Measurements from ENCODE around the gene PPP6R2.
A peak's percentile ranks its signal among the peaks of the same experiment; 100 is the strongest.

Gene PPP6R2

DNA sequence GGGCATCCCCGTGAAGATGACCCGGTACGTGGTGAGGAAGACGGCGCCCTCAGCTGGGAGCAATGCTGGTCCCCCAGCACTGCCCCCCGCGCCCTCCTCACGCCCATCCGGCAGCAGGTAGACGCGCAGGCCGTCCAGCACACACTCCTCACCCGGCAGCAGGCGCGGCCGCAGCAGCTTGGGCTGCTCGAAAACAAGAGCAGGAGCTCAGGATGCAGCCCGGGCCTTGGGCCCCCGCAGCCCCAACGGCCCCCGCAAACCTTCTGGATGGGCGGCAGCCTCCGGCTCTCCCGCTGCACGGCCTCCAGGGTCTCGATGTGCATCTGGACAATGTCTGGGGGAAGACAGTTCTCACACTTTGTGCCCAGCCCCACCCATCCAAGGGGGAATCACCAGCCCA lies 118.4 kb downstream of the PPP6R2 start:
- no peaks in the 10 kb centered on the region for H3K9me3 Mint-ChIP-seq
- H3K36me3 Mint-ChIP-seq (ENCODE audit: insufficient read depth): peaks cover 79% of the 10 kb centered on the region
- ATAC-seq (replicated peaks) (no peak), DNase-seq (no peak)
- no peaks in the 10 kb centered on the region for H3K27me3 Mint-ChIP-seq
- H3K4me1 Mint-ChIP-seq (ENCODE audit: low read depth in 2 of 2): peaks cover 0 to 12% of the 10 kb centered on the region in 2 donors
- no peak overlapping the region for H3K27ac Mint-ChIP-seq
- H3K4me3 Mint-ChIP-seq: no peak overlapping the region

DNA sequence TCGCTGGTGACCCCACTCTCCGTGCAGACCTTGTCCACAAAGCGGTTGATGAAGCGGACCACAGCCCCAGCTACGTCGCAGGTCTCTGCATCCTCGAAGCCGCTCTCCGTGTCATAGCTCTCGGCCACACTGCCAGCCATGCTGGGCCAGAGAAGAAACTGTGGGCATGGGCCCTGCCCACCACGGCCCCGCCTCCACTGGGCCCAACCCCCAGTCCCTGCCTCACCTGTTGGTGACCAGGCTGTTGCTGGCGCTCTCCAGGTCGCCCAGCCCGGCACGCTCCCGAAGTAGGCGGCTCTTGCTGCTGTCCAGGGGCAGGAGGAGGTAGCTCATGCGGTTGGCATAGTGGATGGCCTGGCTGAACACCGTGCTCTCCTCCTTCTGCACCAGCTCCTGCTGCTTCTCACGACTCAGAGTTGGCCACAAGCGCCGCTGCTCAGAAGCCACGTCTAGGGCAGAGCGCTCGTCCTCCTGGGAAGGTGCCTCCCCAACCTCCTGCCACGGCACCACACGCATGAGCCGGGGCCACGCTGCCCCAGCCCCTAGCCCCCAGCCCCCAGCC lies 118.9 kb downstream of the PPP6R2 start:
- ATAC-seq (replicated peaks): no peak

DNA sequence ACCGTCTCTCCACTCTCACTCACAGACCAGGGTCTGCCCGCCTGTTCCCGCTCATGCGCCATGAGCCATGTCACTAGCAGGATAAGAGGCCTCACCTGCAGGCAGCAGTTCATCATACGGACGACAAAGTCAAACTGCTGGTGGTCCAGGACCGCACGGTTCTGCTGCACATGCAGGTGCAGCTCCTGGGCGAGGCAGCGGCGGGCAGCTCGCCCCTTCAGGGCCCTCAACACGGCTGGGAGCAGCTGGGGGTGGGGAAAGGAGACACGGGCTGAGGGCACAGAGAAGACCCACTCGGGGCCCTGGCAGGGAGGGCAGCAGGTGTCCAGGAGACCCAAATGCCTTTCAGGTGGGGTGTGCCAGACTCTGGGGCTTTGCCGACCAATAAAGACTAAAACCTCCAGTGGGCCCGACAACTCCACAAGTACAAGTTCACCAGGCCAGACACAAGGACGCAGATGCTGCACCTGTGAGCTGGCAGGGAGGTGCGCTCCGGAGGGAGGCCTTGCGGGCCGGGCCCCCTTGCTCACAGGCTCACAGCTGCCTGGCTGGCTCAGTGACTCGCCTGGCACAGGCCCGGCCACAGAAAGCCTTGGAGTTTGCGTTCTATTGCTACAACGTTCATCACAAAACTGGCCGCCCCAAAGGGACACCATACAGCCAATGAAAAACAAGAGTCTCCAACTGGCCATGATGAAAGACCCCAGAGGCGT lies 120.2 kb downstream of the PPP6R2 start:
- peak overlapping the region; percentile 58 to 69 for H3K27ac Mint-ChIP-seq
- no peaks in the 10 kb centered on the region for H3K9me3 Mint-ChIP-seq
- H3K36me3 Mint-ChIP-seq (ENCODE audit: insufficient read depth): peaks cover 67% of the 10 kb centered on the region
- ATAC-seq (replicated peaks): no peak
- H3K4me1 Mint-ChIP-seq (ENCODE audit: low read depth in 2 of 2): peaks cover 5 to 13% of the 10 kb centered on the region in 2 donors
- DNase-seq: no peak
- no peak overlapping the region for H3K4me3 Mint-ChIP-seq
- no peaks in the 10 kb centered on the region for H3K27me3 Mint-ChIP-seq

More for the DNA sequence above, 118.9 kb downstream of the PPP6R2 start:
- Mint-ChIP-seq H3K9me3 (no peaks in the 10 kb centered on the region), H3K4me3 (no peak overlapping the region), H3K36me3 (ENCODE audit: insufficient read depth) (peaks cover 77% of the 10 kb centered on the region), H3K27me3 (no peaks in the 10 kb centered on the region), H3K27ac (no peak overlapping the region), H3K4me1 (ENCODE audit: low read depth in 2 of 2) (peaks cover 5 to 14% of the 10 kb centered on the region in 2 donors)
- no peak for DNase-seq

DNA sequence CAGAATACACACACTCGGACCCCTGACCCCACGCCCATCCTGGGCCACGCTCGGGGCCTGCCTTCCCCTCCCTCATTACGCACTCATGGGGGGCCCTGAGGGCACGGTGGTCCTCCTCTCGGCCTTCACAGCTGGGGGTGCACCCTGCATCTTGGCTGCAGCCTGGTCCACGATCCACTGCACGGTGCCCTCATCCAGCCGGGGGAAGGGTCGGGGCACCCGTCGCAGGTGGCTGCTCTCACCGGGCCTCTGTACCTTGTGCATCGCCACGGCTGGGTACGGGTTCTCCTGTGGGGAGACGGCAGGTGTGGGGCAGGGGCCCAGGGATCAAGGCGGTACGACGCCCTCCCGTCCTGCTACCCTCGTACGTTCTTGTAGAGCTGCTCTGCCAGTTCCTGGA lies 121.3 kb downstream of the PPP6R2 start:
- H3K27me3 Mint-ChIP-seq: no peaks in the 10 kb centered on the region
- no peak for DNase-seq
- H3K4me3 Mint-ChIP-seq: no peak overlapping the region
- no peaks in the 10 kb centered on the region for H3K9me3 Mint-ChIP-seq
- H3K36me3 Mint-ChIP-seq (ENCODE audit: insufficient read depth): peaks cover 66% of the 10 kb centered on the region
- H3K4me1 Mint-ChIP-seq (ENCODE audit: low read depth in 2 of 2): peaks cover 15 to 21% of the 10 kb centered on the region in 2 donors
- ATAC-seq (replicated peaks): no peak
- H3K27ac Mint-ChIP-seq: peak overlapping the region; percentile 15 to 66

DNA sequence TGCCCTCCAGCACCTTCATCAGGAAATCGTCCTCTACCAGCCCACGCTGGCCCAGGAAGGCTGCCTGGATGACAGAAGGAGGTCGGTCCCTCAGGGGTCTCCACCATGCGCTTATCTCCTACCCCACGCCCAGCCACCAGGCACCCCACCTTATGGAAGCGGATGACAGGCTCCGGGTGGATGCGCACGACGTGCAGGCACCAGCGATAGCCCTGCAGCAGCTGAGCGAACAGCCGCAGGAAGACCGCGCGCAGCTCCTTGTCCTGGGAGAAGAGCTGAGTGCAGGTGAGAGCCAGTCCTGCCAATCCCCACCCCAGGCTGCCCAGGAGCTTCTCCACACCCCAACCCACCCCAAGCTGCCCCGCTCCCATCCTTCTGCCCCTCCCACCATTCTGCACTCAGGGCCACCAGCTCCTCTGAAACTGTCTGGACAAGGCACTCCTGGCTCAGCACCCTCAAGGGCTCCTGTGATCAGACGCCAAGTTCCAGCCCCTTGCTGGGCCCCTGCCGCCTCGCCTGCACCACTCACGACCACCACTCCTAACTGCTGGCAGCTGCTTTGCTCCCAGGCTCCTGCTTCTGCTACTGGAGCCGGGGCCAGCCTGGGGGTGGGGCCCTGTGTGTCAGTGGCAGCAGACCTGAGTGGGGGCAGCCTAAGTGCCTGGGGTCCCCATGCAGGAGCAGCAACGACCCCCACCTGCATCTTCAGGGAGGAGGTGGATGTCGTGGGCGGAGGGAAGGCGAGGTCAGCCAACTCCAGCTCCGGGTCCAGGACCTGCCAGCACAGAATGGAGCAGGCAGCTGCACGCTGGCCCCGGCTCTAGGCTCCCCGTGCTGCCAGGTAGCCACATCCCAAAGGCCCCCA lies 122.2 kb downstream of the PPP6R2 start:
- Mint-ChIP-seq H3K36me3 (ENCODE audit: insufficient read depth) (peaks cover 66% of the 10 kb centered on the region), H3K4me1 (ENCODE audit: low read depth in 2 of 2) (peaks cover 20 to 27% of the 10 kb centered on the region in 2 donors), H3K4me3 (no peak overlapping the region), H3K9me3 (no peaks in the 10 kb centered on the region), H3K27me3 (no peaks in the 10 kb centered on the region), H3K27ac (peak overlapping the region; percentile 77 to 81)
- no peak for ATAC-seq (replicated peaks)
- DNase-seq: no peak

DNA sequence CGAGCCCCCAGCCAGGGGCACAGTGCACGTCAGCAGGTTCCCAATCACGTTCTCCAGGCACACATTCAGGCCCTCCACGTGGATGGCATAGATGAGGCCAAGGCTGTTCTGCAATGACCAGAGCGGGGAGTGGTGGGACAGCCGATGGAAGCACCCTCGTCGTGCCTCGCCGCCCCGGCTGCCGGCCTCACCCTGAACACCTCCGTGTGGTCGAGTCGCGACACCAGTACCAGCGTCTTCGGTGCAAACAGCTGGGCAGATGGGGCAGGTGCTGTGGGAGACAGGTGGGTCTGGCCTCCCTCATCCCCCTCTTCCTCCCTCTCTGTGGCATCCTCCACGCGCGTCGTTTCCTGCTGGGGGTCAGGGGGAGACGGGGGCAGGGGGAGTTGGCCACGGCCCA lies 124.2 kb downstream of the PPP6R2 start:
- no peak for ATAC-seq (replicated peaks)
- Mint-ChIP-seq H3K4me1 (ENCODE audit: low read depth in 2 of 2) (peaks cover 27 to 45% of the 10 kb centered on the region in 2 donors), H3K36me3 (ENCODE audit: insufficient read depth) (peaks cover 51% of the 10 kb centered on the region), H3K9me3 (no peaks in the 10 kb centered on the region), H3K27me3 (no peaks in the 10 kb centered on the region), H3K27ac (peak overlapping the region in 1 of 2 donors; percentile 77), H3K4me3 (no peak overlapping the region)
- DNase-seq: no peak

DNA sequence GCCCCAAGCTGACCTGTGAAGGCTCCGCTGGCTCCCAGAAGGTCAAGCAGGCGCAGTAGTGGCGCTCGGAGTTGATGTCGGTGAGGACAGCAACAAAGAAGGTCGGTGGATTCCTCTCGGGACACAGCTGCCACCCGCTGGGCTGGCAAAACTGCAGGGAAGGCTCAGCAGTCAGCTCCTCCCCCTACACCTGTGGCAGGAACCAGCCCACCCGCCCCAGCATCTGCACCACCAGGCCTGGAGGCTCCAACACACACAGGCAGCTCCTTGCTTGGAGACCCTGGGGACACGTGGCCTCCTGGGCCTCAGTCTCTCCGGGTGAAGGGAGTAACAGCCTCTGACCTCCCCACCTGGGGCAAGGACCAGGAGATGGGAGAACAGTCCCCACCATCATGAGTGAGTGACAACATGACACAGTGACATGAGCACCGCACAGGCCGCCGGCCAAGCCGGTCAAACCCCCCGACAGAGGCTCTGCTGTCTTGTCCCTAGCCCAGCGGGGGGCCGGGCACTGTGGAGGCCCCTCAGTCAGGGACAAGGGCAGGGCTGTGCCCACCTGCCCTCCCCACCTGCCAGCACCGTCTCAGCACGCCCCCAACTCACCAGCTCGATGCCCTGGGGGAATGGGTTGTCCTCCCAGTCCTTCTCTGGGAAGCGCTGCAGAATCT lies 124.8 kb downstream of the PPP6R2 start:
- DNase-seq (no peak), ATAC-seq (replicated peaks) (no peak)
- Mint-ChIP-seq H3K4me3 (no peak overlapping the region), H3K9me3 (no peaks in the 10 kb centered on the region), H3K27me3 (no peaks in the 10 kb centered on the region), H3K4me1 (ENCODE audit: low read depth in 2 of 2) (peaks cover 30 to 51% of the 10 kb centered on the region in 2 donors), H3K36me3 (ENCODE audit: insufficient read depth) (peaks cover 48% of the 10 kb centered on the region), H3K27ac (peak overlapping the region; percentile 88 to 95)

DNA sequence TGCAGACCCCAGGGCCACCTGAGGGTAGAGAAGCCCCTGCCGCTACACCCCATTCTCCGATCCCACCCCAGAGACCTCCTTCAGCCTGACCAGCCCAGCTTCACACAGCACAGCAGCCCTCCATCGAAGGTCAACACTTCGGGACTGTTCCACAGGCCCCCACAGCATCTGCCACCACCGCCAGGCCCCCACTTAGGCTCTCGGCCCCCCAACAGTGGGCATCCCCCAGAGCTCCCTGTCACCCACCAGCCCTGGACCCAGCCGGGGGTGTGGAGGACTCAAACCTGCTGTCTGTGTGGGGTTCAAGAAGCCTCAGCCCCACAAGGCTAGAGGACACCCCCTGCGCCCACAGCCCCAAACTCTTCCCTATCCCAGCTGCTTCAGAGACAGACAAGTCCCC lies 125.5 kb downstream of the PPP6R2 start:
- ATAC-seq (replicated peaks) (no peak), DNase-seq (no peak)
- Mint-ChIP-seq H3K4me1 (ENCODE audit: low read depth in 2 of 2) (peaks cover 37 to 58% of the 10 kb centered on the region in 2 donors), H3K27me3 (no peaks in the 10 kb centered on the region), H3K9me3 (no peaks in the 10 kb centered on the region), H3K36me3 (ENCODE audit: insufficient read depth) (peaks cover 45% of the 10 kb centered on the region), H3K4me3 (peak overlapping the region; percentile 75 to 96), H3K27ac (peak overlapping the region; percentile 88 to 95)

DNA sequence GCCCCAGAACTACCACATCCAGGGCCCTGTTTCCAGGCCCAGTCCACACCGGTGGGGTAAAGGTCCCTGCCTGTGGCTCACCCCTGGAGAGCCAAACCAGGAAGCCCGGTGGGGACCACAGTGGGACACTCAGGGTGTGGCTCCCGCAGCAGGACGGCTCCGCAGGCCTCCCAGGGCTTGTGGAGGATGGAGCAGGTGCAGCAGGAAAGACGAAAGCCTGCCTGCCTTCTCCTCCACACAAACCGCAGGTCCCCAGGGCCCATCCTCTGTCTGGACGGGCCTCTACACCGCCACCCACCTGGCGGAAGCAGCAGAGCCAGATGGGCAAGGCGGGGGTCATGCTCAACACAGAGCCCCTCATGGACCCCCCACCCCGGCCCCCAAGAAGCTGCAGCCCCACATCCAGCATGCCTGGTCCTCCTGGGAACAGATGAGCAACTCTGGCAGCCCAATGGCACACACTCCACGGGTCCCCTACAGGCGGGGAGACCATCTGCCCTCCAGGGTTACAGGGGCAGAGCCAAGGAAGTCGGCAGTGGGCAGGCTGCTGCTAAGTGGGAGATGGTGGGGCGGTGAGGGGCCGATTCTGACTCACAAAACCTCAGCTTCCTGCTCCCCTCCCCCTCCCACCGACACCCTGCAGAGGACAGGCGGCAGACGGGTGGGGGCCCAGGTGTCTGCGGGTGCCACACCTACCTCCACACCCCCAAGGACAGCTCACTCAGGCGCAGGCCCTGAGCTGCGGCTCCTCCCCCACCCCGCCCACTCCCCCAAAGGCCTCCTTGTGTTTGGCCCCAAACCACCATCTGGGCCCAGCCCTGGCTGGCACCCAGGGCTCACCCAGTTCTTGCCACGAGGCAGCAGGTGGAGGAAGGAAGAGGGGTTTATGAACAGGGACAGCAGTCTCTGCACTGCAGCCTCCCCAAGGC lies 126.5 kb downstream of the PPP6R2 start:
- peak; percentile 83 for ATAC-seq (replicated peaks)

DNA sequence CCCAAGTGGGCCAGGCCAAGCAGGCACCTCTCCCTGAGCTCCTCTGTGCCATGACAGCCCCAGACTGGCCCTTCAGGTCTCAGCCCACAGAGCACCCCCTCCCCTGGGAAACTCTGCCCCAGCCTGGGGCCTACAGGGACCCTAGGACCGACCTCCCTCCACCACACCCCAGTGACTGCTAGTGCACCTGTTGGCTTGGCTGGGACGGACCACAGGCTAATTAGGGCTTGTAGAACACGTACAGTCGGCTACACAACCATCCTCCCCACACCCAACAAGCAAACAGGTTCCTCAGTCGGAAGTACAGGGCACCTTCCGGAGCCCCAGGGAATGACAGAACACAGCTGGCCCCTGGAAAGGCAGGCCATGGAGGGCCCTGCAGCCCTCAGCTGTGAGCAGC lies 127.4 kb downstream of the PPP6R2 start:
- DNase-seq (no peak), ATAC-seq (replicated peaks) (no peak)
- peak overlapping the region; percentile 75 to 96 for H3K4me3 Mint-ChIP-seq
- H3K36me3 Mint-ChIP-seq (ENCODE audit: insufficient read depth): peaks cover 34% of the 10 kb centered on the region
- peak overlapping the region; percentile 88 to 95 for H3K27ac Mint-ChIP-seq
- H3K27me3 Mint-ChIP-seq: no peaks in the 10 kb centered on the region
- H3K9me3 Mint-ChIP-seq: no peaks in the 10 kb centered on the region
- H3K4me1 Mint-ChIP-seq (ENCODE audit: low read depth in 2 of 2): peaks cover 43 to 68% of the 10 kb centered on the region in 2 donors

More for the DNA sequence above, 126.5 kb downstream of the PPP6R2 start:
- Mint-ChIP-seq H3K9me3 (no peaks in the 10 kb centered on the region), H3K36me3 (ENCODE audit: insufficient read depth) (peaks cover 42% of the 10 kb centered on the region), H3K27ac (peak overlapping the region; percentile 88 to 95), H3K27me3 (no peaks in the 10 kb centered on the region), H3K4me1 (ENCODE audit: low read depth in 2 of 2) (peaks cover 43 to 64% of the 10 kb centered on the region in 2 donors), H3K4me3 (peak overlapping the region; percentile 75 to 96)
- DNase-seq: peak; percentile 97 to 99 (median 98)

DNA sequence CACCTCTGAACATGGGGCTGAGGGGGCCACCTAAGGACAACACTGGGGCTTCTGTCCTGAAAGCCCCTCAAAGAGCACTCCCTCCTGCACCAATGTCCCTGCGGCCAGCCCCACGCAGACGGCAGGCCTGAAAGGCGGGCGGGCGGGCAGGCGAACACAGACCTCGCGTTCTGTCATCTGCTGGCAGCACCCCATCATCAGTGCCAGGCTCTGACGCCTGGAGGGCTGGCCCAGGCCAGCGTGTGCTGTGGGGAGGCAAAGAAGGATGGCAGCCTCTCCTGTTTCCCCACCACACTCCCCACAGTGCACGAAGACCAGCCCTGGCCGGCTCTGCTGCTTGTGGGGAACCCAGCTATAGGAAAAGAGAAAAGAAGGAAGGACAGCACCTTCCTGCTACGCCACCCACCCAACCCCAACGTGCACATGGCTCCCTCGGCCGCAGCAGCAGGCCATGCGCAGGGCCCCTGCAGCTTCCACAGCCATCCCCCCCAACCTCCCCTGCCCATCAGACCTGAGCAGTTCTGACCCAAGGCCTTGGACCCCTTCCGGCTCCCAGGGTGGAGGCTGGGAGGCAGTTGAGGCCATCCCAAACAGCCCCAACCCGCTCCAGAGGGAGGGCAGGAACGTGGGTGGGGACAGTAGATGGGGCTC lies 128.2 kb downstream of the PPP6R2 start:
- H3K36me3 Mint-ChIP-seq (ENCODE audit: insufficient read depth): peaks cover 28% of the 10 kb centered on the region
- DNase-seq: no peak
- H3K27ac Mint-ChIP-seq: peak overlapping the region; percentile 88 to 95
- H3K9me3 Mint-ChIP-seq: no peaks in the 10 kb centered on the region
- no peaks in the 10 kb centered on the region for H3K27me3 Mint-ChIP-seq
- H3K4me3 Mint-ChIP-seq: peak overlapping the region; percentile 75 to 96
- ATAC-seq (replicated peaks): no peak
- peaks cover 43 to 63% of the 10 kb centered on the region in 2 donors for H3K4me1 Mint-ChIP-seq (ENCODE audit: low read depth in 2 of 2)

DNA sequence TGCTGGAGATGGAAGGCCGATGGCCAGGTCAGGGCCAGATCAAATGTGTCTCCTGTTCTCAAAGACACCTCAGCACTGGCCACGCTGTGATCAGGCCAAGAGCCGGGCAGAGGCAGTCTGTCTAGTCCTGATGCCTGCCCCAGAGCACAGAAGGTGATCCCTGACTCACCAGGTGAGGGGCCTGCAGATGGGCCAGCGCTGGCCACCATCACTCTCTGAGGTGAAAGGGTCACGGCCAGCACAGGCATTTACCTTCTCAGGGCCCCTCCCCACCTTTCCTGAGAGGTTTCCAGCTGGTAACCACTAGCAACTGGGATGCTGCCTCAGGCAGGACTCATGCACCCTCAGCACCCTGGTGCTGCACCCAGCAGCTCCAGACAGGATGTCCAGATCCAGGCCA lies 128.8 kb downstream of the PPP6R2 start:
- no peaks in the 10 kb centered on the region for H3K9me3 Mint-ChIP-seq
- peaks cover 29% of the 10 kb centered on the region for H3K36me3 Mint-ChIP-seq (ENCODE audit: insufficient read depth)
- H3K27ac Mint-ChIP-seq: peak overlapping the region; percentile 88 to 95
- peak overlapping the region; percentile 94 to 96 for H3K4me3 Mint-ChIP-seq
- DNase-seq (no peak), ATAC-seq (replicated peaks) (no peak)
- peaks cover 39 to 58% of the 10 kb centered on the region in 2 donors for H3K4me1 Mint-ChIP-seq (ENCODE audit: low read depth in 2 of 2)
- no peaks in the 10 kb centered on the region for H3K27me3 Mint-ChIP-seq

Measured in effector memory CD8-positive, alpha-beta T cell (primary cell).